ENCODE results near the gene NAALADL2.

GRCh38 chr3:174955513-174956016, 96.4 kb downstream of the NAALADL2 start:
- TF ChIP-seq RFX5 (IDR thresholded peaks at IDR 0.05; ENCODE audit: low read depth, low read length) (no peak), CHD1 (IDR thresholded peaks at IDR 0.05; ENCODE audit: low read depth, low read length) (no peak), CTCF (conservative IDR thresholded peaks at IDR 0.05; ENCODE audit: low read depth, low read length) (no peak), USF2 (IDR thresholded peaks at IDR 0.05; ENCODE audit: low read depth, low read length) (no peak), NFE2L2 (IDR thresholded peaks at IDR 0.05; ENCODE audit: low read depth, low read length) (no peak), MAFK (IDR thresholded peaks at IDR 0.05; ENCODE audit: low read depth, low read length) (no peak), POLR2A (IDR thresholded peaks at IDR 0.05; ENCODE audit: low read depth, low read length) (no peak), MAZ (IDR thresholded peaks at IDR 0.05; ENCODE audit: borderline replicate concordance, low read depth, low read length) (no peak), RAD21 (IDR thresholded peaks at IDR 0.05; ENCODE audit: low read length) (no peak)

Data from IMR-90 (cell line).